ENCODE data around the gene CATSPERD. TPM values are rescaled to one million over a fixed set of nuclear protein-coding genes. Genes with fewer than 3 reads are reported as not detected.

CATSPERD gene
- total RNA-seq, 1 donor from 2014 or later: not detected

DNA sequence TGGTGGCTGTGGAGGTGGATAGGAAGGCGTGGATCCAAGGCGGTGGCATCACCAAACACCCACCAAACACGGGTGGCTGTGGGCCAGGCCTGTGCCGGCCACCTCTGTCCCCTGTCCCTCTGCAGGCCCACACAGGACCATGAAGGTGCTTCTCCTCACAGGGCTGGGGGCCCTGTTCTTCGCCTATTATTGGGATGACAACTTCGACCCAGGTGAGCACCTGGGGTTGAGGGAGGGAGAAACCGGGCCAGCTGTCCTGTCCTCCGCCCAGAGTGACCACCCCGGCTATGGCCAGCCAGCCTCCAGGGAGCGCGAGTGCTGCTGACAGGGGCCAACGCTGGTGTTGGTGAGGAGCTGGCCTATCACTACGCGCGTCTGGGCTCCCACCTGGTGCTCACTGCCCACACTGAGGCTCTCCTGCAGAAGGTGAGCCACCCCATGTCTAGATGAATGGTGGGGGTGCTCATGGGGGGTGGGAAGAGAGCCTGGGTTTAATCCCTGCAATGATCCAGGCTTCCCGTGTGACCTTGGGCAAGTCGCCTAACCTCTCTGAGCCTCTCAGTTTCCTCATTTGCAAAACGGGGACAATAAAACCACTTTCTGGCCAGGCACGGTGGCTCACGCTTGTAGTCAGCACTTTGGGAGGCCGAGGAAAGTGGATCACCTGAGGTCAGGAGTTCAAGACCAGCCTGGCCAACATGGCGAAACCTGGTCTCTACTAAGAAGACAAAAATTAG lies 35.6 kb upstream of the CATSPERD start:
- intact Hi-C loops (cut with micrococcal nuclease): loop anchor here (5.0 kb wide), 2 partner anchors 1283 to 1358 kb away; partner anchors contain the start of genes CHAF1A and SH3GL1

DNA sequence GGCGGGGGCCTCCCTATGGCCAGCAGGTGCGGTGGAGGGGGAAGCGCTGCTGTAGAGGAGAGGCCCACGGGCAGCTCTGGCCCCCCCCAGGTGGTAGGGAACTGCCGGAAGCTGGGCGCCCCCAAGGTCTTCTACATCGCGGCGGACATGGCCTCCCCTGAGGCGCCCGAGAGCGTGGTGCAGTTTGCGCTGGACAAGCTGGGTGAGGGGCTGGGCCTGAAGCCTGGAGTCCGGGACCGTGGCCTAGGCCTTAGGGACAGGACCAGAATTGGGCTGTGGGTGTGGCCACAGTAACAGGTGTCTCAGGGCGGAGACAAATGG lies 34.2 kb upstream of the CATSPERD start:
- intact Hi-C loops (cut with micrococcal nuclease): loop anchor here (1.0 to 5.0 kb wide), 4 partner anchors 34 to 1359 kb away; partner anchors contain the start of genes CATSPERD, LONP1 and VMAC

DNA sequence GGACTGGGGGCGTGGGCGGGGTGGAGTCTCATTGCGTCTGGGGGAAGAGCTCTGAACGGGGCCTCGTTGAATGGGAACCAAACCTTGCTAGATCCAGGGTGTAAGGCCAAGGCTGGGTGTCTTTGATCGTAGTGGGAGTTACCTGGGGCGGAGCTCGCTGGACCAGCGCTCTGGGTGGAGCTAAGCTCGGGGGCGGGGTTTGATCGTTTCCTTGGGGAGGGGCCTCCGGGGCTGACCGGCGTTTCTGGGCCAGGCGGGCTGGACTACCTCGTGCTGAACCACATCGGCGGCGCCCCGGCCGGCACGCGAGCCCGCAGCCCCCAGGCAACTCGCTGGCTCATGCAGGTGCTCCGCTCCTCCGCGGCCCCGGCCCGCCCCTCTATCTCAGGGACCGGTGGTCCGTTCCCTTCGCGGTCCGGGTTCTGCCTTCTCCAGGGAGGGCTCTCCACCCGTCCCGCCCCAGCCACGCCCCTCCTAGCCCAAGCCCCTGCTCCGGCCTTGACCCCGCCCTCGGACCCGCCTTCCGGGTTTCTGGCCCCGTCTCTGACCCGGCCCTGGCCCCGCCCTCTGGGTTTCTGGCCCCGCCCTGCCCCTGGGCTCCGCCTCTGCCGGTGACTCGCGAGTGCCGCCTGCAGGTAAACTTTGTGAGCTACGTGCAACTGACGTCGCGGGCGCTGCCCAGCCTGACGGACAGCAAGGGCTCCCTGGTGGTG lies 33.6 kb upstream of the CATSPERD start:
- intact Hi-C loops (cut with micrococcal nuclease): loop anchor here (1.0 to 5.0 kb wide), 5 partner anchors 33 to 1360 kb away; partner anchors contain the start of genes CATSPERD, LONP1, SAFB and VMAC

DNA sequence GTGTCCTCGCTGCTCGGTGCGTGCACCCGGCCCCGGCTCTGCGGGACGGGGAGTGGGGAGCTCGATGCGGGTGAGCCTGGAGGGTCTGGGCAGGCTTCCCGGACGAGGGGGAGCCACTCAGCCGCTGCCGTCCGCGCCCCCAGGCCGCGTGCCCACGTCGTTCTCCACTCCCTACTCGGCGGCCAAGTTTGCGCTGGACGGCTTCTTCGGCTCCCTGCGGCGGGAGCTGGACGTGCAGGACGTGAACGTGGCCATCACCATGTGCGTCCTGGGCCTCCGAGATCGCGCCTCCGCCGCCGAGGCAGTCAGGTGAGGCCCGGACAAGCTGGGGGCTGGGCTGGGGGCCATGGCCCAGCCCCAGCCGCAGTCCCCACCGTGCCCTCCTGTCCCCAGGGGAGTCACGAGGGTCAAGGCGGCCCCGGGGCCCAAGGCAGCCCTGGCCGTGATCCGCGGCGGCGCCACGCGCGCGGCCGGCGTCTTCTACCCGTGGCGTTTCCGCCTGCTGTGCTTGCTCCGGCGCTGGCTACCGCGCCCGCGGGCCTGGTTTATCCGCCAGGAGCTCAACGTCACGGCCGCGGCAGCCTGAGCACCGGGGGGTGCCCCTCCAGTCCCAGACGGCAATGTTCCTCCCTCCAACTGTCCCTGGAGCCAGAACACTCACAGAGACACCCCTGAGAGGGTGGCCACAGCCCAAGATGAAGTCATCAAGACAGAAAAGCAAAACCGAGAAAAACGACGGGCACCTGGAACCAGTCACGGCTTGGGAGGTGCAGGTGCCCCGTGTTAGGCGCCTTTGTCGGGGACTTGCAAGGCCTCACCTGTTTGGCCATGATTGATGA lies 32.9 kb upstream of the CATSPERD start:
- intact Hi-C loops (cut with micrococcal nuclease): loop anchor here (1.0 to 5.0 kb wide), 2 partner anchors 64 to 1360 kb away; partner anchors contain the start of gene SAFB

DNA sequence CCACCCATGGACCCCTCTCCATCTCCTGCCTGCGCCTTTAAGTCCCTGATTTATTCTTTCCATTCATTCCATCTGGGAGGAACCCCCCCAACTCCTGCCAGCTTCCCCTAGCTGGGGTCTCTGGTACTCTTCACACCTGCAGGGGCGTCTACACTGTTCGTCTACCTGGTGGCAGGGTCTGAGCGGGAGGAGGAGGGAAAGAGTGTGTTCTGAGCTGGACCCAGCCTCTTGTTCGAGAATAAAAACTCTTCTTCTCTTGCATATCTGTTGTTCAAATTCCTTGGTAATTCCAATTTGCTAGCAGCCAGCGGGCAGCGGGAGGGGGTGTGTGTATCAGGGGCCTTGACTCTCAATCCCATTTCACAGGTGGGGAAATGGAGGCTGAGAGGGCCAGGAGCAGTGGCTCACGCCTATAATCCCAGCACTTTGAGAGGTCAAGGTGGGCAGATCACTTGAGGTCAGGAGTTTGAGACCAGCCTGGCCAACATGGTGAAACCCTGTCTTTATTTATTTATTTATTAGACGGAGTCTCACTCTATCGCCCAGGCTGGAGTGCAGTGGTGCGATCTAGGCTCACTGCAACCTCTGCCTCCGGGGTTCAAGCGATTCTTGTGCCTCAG lies 32.1 kb upstream of the CATSPERD start:
- intact Hi-C loops (cut with micrococcal nuclease): loop anchor here (5.0 kb wide), 1 partner anchor 1361 kb away; no protein-coding TSS in a partner anchor

DNA sequence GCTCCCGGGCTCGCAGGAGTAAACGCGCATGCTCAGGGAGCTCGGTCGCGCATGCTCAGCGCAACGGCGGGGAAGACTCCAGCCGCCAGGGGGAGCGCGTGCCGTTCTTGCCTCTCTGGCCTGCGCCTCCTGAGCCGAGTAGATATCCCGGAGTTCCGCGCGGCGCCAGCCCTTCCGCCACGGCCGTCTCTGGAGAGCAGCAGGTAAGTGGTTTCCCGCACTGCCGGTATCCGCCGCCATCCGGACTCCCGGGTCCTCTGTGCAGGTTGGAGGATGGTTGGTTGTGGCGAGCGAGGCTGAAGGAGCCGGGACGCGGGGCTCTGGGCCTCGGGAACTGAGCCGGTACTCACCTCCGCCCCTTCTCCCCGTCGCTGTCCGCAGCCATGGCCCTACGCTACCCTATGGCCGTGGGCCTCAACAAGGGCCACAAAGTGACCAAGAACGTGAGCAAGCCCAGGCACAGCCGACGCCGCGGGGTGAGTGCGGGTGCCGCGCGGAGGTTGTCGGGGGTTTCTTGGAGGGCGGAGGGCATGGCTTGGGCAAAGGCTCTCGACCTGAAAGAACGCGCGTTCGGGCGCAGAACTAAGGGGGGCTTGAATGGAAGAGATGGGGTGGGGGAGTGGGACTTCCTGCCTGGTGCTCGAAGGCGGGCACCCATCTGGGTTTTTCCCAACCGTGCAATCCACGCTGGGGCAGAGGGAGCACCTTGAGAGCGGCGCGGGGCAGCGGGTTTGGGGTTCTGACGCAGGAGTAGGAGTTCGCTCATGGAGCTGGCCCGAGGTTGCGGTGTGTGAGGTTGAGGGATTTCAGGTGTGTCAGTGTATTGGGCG lies 30.1 kb upstream of the CATSPERD start, which contains the start of gene RPL36:
RPL36 (plus strand) TSS at position 171 of the 830 bp plus-strand sequence; CDS start at position 384, 213 bp downstream.
- intact Hi-C loops (cut with micrococcal nuclease): loop anchor here (1.0 to 5.0 kb wide), 5 partner anchors 10 to 1348 kb away; partner anchors contain the start of genes CATSPERD, LONP1, MICOS13 and MPND

DNA sequence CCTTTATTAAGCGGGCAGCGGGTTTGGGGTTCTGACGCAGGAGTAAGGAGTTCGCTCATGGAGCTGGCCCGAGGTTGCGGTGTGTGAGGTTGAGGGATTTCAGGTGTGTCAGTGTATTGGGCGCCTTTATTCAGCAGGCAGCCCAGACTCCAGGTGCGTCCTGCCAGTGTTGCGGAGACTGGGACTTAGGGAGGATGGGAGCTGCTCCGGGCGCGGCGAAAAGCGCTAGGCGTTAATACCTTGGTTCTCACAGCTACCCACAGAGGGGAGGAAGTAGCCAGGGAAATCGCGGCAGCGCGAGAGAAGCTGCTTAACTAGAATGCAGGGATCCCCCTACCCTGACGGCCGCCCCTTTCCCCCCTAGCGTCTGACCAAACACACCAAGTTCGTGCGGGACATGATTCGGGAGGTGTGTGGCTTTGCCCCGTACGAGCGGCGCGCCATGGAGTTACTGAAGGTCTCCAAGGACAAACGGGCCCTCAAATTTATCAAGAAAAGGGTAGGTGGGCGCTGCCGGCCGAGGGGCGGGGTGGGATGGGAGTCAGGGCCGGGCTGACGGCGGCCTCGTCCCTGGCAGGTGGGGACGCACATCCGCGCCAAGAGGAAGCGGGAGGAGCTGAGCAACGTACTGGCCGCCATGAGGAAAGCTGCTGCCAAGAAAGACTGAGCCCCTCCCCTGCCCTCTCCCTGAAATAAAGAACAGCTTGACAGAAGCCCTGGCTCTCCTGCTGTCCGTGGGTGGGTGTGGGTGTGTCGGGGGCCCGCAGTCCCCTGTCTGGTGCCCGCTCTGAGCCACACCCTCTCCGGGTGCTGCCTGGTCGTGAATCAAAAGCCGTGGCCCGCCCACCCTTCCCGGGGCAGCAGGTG lies 29.2 kb upstream of the CATSPERD start:
- intact Hi-C loops (cut with micrococcal nuclease): loop anchor here (1.0 to 5.0 kb wide), 5 partner anchors 11 to 1348 kb away; partner anchors contain the start of genes CATSPERD, LONP1, MICOS13 and MPND

DNA sequence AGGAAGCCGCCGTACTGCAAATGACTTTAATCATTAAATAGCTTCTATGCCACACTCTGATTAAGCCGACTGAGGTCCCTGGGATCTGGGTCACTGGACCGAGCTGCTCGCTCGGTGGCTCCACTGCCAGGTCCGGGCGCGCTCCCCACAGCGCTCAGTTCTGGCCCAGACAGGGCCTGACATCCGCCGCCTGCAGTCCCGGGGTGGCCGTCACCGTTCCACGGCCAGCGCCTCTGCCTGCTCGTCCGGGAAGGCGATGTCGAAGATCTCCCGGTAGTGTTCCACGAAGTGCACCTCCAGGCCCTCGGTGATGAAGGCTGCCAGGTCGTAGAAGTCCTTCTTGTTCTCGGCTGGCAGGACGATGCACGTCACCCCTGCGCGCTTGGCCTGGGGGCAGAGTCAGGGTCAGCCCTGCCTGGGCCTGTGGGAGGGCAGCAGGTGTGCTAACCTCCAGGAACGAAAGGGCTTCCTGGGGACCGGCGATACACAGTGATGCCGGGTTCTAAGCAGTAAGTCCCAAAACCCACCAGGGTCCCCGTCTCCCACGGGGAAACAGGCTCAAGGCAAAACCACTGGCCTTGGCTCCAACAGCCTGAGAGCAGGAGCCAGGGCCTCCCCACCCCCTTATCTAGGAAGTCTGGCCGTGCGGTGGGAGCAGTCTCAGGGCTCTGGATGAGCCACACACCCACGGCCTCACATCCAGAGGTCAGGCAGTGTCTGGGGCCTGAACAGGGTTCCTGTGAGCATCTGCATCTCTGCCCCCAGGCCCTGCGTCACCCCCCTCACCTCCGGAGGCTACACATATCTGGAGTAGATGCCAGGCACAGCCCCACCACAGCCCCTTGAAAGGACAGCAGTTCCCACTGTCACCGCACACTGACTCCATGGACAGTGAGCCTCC lies 28.4 kb upstream of the CATSPERD start:
- intact Hi-C loops (cut with micrococcal nuclease): loop anchor here (2.0 to 5.0 kb wide), 2 partner anchors 780 to 1349 kb away; partner anchors contain the start of gene MPND

DNA sequence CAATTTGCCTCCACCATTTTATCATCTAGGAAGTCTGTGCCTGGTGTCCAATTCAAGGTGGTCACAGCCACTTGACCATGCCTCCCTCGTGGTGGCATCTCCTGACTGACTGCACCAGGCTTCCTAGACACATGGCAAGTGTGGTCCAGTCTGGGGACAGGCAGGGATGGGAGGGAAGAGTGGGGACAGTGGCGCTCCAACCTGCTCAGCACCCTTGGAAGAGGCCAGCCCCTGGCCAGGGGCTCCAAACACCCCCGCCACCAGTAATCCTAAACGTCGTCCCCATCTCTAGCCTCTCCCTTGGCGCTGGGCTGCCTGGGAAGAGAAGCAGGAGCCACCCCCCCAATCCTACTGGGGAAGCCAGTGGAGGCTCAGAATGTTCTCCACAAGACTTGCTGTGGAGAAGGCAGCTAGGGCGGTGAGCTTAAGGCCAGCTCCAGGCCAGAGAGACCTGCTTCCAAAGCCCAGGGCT lies 27.7 kb upstream of the CATSPERD start:
- intact Hi-C loops (cut with micrococcal nuclease): loop anchor here (5.0 kb wide), 1 partner anchor 780 kb away; no protein-coding TSS in a partner anchor

DNA sequence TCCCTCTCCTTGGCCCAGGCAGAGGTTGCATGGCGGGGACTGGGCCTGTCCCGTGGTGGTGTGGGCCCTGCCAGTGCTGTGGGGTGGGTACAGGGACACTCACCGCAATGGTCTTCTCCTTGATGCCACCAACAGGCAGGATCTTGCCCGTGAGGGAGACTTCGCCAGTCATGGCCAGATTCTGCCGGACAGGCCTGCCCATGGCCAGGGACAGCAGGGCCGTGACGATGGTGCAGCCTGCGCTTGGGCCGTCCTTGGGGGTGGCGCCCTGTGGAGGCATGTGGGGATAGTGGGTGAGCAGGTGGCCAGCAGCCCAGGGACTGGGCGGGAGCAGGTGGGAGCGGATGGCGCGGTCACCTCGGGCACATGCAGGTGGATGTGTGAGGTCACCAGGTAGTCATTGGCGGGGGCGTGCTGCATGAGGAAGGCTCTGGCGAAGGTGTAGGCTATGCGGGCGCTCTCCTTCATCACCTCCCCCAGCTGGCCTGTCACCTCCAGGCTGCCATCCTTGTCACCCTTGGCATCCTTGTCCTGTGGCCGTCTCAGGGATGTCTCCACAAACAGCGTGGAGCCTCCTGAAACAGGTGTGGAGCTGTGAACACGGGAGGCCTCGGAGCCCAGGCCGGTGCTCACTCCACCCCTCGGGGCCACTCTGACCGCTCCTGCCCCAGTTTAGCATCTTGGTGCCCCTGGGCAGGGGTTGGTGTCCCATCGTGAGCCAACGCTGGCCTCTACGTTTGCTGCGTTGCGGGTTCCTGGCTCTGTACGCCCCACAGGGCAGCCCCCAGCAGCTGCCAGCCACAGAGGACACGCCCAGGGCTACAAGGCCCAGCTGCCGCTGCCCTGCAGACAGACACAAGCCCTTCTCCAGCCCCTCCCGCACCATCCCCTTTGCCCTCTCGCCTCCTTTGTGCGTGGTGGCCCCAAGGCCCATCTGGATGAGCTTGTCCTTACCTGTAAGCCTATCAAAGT lies 27.0 kb upstream of the CATSPERD start:
- intact Hi-C loops (cut with micrococcal nuclease): loop anchor here (5.0 kb wide), 1 partner anchor 781 kb away; no protein-coding TSS in a partner anchor

DNA sequence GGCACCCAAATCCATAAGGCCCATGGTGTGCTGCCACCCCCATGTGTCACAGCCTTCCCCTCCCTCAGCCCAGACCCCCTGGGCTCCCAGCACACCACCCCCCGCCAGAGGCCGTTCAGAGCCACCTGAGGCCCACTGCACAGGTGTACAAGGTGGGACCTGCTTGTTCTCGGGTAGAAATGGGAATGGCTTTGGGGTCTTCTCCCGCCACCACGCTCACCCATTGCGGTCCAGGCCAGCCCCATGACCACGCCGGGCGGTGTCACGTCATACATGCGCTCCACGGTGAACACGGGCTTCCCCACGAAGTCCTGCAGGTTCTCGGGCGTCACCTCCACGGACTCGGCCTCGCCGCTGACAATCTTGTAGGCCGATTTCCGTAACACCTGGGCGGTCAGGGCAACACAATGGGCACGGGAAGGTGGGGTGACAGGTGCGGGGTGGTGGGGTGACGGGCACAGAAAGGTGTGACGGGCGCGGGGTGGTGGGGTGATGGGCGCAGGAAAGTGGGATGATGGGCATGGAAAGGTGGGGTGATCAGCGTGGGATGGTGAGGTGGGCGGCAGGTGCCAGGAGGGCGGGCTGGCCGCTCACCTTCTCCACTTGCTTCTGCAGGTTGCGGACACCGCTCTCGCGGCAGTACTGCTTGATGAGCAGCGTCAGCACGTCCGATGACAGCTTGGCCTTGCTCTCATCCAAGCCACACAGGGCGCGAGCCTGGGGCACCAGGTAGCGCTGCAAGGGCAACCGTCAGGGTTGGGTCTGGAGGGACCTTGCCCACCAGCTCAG lies 26.1 kb upstream of the CATSPERD start:
- intact Hi-C loops (cut with micrococcal nuclease): loop anchor here (5.0 kb wide), 1 partner anchor 782 kb away; no protein-coding TSS in a partner anchor

DNA sequence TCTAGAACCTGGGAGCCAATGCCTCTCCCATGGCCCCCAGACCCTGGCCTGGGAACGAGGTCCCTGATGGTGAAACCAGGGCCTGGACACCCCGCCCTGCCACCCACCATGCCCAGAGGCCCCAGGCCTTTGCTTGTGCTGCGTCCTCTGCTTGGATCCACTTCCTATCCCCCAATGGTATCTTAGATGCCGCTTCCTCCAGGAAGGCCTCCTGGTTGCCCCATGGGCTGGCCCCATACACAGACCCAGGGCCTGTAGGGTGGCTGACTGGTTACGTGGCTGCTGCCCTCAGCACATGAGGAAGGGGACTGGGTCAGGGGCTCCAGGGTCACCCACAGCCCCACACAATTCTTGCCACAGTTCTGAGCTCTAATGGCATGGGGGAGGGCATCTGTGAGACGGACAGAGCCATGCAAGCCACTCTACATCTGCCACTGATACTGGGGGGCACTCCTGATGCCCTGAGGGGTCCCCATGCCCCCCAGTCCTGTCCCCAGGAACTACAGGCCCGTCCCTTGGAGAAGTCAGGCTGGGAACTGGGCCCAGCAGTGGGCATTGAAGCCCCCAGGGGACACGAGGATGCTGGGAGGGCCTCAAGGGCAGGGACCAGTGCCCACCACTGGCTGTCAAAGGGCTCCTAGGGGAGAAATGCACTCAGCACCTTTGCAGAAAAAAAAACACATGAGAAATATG lies 25.3 kb upstream of the CATSPERD start:
- intact Hi-C loops (cut with micrococcal nuclease): loop anchor here (5.0 kb wide), 1 partner anchor 783 kb away; no protein-coding TSS in a partner anchor

DNA sequence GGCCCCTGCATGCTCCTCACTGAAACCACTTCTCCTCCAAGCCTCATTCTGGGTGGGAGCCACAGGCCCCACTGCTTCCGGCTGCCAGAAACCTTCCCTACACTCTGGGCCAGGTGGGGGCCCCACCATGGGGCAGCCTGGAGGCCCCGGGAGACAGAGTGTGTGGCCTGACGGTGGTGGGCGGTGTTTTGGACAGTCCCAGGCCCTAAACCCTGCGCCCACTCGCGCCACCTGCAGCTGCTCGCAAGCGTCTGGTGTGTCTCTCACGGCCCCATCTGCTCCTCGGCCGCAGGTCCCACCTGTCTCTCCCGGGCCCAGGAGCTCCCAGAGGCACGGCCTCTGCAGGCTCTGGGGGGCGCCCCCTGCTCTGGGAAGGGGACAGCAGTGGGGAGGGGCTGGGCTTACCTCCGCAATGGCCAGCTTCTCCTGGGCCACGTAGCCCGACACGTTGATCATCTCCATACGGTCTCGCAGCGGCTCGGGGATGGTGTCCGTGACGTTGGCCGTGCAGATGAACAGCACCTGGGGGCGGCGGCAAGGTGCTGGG lies 24.7 kb upstream of the CATSPERD start:
- intact Hi-C loops (cut with micrococcal nuclease): no loop called here

All from T-helper 1 cell treated with Interleukin-12 subunit alpha and Interleukin-12 subunit beta and Interleukin-4 antibody, amounts not matched to agents 30 ng/mL and 1 ng/mL, for 36 hours (primary cell).